Eye (tissue), 1 donor: ENCODE measurements around the gene DNLZ.
"Not testable (repeated sequence)": the region's sequence is repeated elsewhere in the genome, so short reads cannot be mapped to it uniquely, and the experiment has no call there.

ENCODE experiments used
- DNase-seq: peaks from one replicate; pipeline ENCODE4 v3.0.0-alpha.2; 2015

The DNLZ gene

DNA sequence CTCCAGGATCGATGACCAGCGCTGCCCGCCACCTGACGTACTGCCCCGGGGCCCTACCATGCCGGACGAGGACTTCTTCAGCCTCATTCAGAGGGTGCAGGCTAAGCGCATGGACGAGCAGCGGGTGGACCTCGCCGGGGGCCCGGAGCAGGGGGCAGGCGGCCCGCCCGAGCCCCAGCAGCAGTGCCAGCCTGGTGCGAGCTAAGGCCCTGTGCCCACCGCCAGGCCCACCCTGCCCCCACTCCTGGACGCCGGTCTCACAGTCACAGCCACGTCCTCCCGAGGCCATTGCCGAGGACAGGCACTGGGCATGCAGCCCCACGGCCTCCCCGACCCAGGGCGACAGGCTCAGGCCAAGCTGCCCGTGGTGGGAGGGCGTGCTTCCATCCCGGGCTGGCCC, 5.5 kb downstream of the DNLZ start:
- no peak for DNase-seq

DNA sequence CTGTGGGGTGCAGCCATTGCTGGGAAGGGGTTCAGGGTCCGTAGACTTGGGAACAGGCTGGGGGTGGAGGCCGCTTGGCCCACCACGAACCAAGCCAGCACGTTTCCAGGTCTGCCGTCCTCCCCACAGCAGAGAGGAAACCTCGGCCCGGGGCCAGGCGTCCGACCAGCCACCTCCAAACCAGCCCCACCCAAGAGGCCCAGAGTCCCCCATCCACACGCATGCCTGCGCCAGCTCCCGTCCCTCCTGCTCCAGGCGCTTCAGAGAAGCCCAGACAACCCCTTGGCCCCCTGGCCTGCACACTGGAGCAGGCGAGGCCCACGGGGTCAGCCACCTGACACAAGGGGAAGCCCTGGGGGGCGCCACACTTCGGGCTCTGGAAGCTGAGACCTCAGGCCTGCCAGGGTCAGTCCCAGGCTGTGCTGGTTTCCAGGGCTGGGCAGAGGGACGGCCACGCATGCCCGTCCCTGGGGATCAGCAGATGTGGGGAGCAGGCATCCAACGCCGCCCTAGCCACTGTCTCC, 6.3 kb downstream of the DNLZ start:
- no peak for DNase-seq

DNA sequence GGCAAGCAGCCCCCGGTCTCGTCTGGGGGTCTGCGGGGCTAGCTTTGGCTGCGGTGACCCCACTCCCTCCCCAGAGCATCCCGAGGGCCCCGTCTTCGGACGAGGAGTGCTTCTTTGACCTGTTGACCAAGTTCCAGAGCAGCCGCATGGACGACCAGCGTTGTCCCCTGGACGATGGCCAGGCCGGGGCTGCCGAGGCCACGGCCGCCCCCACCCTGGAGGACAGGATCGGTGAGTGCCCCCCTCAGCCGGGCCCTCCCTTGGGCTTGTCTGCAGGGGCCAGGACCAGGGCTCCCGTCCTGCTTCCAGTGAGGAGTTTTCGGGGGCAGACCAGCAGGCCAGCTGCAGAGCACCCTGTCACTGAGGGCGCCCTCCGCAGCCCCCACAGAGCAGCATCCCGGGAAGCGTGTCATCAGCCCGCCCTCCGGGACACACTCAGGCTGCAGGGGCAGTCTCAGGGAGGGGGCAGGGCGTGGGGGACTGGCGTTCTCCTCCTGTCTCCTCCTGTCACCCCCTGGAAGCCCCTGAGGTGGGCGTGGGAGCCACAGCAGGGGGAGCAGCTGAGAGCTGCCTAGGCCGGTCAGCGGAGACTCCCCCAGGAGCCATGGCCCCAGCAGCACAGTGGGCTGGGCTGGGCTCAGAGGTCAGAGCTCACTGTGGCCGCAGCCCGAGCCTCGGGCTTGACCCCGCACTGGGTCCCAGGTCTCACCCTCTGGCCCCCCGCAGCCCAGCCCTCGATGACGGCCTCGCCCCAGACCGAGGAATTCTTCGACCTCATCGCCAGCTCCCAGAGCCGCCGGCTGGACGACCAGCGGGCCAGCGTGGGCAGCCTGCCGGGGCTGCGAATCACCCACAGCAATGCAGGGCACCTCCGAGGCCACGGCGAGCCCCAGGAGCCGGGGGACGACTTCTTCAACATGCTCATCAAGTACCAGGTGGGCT, 7.7 kb downstream of the DNLZ start:
- no peak for DNase-seq

DNA sequence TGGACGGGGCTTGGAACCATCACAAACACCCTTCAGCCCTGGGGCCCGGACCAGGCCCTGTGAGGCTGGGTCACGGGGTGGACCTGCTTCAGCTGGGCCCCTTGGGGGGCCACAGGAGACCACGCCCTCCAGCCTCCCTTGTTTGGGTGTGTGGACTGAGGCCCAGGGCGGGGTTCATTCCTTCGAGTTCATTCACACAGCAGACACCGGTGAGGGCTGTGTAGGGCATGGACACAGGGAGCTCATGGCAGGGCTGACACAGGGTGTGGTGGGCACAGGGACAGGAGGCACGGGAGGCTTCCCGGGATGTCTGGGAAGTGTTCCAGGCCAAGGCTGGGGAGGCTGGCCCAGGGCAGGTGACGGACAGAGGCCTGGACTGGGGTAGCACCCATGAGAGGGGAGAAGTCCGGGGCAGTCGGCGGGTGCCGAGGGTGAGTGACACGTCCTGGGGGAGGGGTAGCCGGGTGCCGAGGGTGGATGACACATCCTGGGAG, 8.9 kb downstream of the DNLZ start:
- no peak for DNase-seq

GRCh38 chr9:136353757-136354488, 9.6 kb downstream of the DNLZ start:
- no peak for DNase-seq

GRCh38 chr9:136353088-136353487, 10.5 kb downstream of the DNLZ start:
- DNase-seq: no peak

GRCh38 chr9:136352682-136353081, 10.9 kb downstream of the DNLZ start:
- DNase-seq: no peak

GRCh38 chr9:136351868-136352267, 11.7 kb downstream of the DNLZ start:
- not testable (repeated sequence) for DNase-seq

DNA sequence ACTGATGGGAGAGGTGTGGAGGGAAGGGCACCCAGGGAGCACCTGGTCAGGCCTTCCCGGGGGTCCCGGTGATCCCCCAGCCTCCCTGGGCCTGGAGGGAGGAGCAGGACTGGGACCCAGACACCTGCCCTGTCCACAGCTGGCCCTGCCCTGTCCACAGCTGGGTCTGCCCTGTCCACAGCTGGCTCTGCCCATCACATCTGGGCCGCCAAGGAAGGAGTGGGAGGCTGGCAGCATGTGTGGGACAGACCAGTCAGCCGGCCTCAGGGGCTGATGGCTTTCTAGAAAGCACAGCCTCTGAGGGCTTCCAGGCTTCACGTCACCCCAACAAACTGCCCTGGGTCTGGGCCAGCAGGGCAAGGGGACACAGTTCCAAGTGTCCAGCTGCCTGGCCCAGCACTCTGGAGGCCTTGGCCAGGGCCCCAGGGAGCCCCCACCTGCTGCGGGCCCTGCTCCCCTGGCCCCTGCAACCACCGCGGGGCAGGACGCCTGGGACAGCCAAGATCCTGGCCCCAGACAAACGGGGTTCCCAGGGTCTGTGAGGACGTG, 12.2 kb downstream of the DNLZ start:
- no peak for DNase-seq

GRCh38 chr9:136349546-136349945, 14.0 kb downstream of the DNLZ start:
- DNase-seq: no peak

GRCh38 chr9:136348691-136349090, 14.9 kb downstream of the DNLZ start:
- peak; percentile 14 for DNase-seq

- peak; percentile 24 for DNase-seq
Observed at GRCh38 chr9:136347472-136348256, 15.9 kb downstream of the DNLZ start.

DNA sequence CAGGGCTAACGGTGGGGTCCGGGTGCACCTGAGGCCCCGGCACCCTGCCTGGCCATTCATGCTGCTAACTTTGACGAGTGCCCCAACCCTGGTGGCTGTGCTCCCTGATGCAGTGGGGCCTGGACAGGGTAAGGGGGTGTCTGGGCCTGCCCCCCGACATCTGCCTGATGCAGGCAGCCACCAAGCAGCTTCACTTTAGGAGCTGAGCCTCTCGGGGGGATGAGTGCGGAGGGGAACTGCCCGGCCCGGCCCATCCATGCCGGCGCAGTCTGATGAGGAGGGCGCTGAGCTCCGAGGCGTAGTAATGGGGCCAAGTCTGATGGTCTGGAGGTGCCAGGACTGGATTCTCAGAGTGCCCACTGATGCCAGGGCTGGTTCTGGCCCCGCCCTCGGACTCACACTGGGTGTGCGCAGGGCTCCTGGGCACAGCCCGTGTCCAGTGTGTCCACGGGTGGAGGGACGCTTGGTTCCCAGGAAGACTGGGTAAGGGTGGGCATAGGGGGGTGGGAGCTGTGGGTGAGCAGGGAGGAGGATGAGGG, 16.5 kb downstream of the DNLZ start:
- DNase-seq: no peak

DNA sequence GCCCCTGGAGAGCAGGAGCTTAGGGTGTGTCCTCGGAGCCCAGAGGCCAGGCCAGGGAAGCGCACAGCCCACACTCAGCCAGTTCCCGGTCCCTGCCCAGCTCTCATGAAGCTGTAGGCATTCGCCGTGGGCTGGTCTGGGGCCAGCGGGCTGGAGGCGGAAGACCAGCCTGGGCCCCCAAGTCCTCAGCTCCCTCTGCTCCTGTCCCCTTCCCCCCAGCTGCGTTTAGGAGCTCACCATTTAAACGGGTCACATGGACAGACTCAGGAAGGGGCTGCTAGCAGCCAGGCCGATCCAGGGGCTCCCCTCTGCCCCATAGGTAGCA, 17.4 kb downstream of the DNLZ start:
- DNase-seq: no peak

- peak; percentile 62 for DNase-seq
Observed at GRCh38 chr9:136345281-136346156, 18.0 kb downstream of the DNLZ start.

GRCh38 chr9:136344544-136345280, 18.8 kb downstream of the DNLZ start:
- DNase-seq: peak; percentile 9

- peak; percentile 12 for DNase-seq
Observed at GRCh38 chr9:136343884-136344269, 19.7 kb downstream of the DNLZ start.

- DNase-seq: no peak
Observed at GRCh38 chr9:136343121-136343883, 20.2 kb downstream of the DNLZ start.
